GM04503 (cell line): ENCODE data around the gene TSNAX.
"Not testable (repeated sequence)": the region's sequence is repeated elsewhere in the genome, so short reads cannot be mapped to it uniquely, and the experiment has no call there.

Experiments used
- DNase-seq: peaks from one replicate; pipeline ENCODE4 v3.0.0-alpha.2; 2012; ENCODE audit warnings: low read depth

Gene TSNAX

GRCh38 chr1:231561647-231562383 lies 33.3 kb downstream of the TSNAX start:
- no peak for DNase-seq

GRCh38 chr1:231563247-231563646 lies 34.8 kb downstream of the TSNAX start:
- DNase-seq, result no peak

- no peak for DNase-seq
Observed at GRCh38 chr1:231564373-231564772, 35.9 kb downstream of the TSNAX start.

GRCh38 chr1:231566496-231566895 lies 38.0 kb downstream of the TSNAX start:
- DNase-seq, result no peak

- not testable (repeated sequence) for DNase-seq
Observed at GRCh38 chr1:231570262-231570661, 41.8 kb downstream of the TSNAX start.

GRCh38 chr1:231571904-231572303 lies 43.4 kb downstream of the TSNAX start:
- DNase-seq, result no peak

GRCh38 chr1:231575472-231575871 lies 47.0 kb downstream of the TSNAX start:
- DNase-seq, result no peak

GRCh38 chr1:231576804-231577718 lies 48.6 kb downstream of the TSNAX start:
- DNase-seq, result no peak

- no peak for DNase-seq
Observed at GRCh38 chr1:231580874-231581273, 52.4 kb downstream of the TSNAX start.

GRCh38 chr1:231581859-231582258 lies 53.4 kb downstream of the TSNAX start:
- DNase-seq, result no peak

GRCh38 chr1:231583376-231583775 lies 54.9 kb downstream of the TSNAX start:
- DNase-seq, result no peak

- peak; percentile 22 for DNase-seq
Observed at GRCh38 chr1:231584117-231584516, 55.6 kb downstream of the TSNAX start.

- DNase-seq, result no peak
Observed at GRCh38 chr1:231584921-231585320, 56.5 kb downstream of the TSNAX start.

GRCh38 chr1:231590453-231591198 lies 62.2 kb downstream of the TSNAX start:
- peak; percentile 21 for DNase-seq

GRCh38 chr1:231591466-231591865 lies 63.0 kb downstream of the TSNAX start:
- no peak for DNase-seq

- no peak for DNase-seq
Observed at GRCh38 chr1:231592809-231593208, 64.3 kb downstream of the TSNAX start.

- not testable (repeated sequence) for DNase-seq
Observed at GRCh38 chr1:231593264-231593663, 64.8 kb downstream of the TSNAX start.

GRCh38 chr1:231594123-231594522 lies 65.7 kb downstream of the TSNAX start:
- DNase-seq, result no peak

GRCh38 chr1:231594749-231595148 lies 66.3 kb downstream of the TSNAX start:
- DNase-seq, result no peak

- DNase-seq, result no peak
Observed at GRCh38 chr1:231596337-231596791, 67.9 kb downstream of the TSNAX start.

GRCh38 chr1:231597971-231598370 lies 69.5 kb downstream of the TSNAX start:
- DNase-seq, result no peak

- peak; percentile 11 for DNase-seq
Observed at GRCh38 chr1:231600458-231600976, 72.0 kb downstream of the TSNAX start.
